Neural cell (in vitro differentiated cells): ENCODE data around the gene POLR2J2.
"Not testable (repeated sequence)": the region's sequence is repeated elsewhere in the genome, so short reads cannot be mapped to it uniquely, and the experiment has no call there.

ENCODE experiments used
- EP300 ChIP-seq: fragments of 450-650 bp; conservative IDR thresholded peaks from 2 replicates; pipeline ENCODE4 v1.6.1; 2014; ENCODE audit warnings: antibody characterized with exemption, mild to moderate bottlenecking, moderate library complexity; ENCODE audit not compliant: poor library complexity, severe bottlenecking
- MXI1 ChIP-seq: fragments of 450-650 bp; conservative IDR thresholded peaks from 2 replicates; pipeline ENCODE4 v1.6.1; 2014; ENCODE audit warnings: antibody characterized with exemption, mild to moderate bottlenecking; ENCODE audit not compliant: poor library complexity, severe bottlenecking
- POLR2AphosphoS5 ChIP-seq: IDR thresholded peaks from 2 replicates; pipeline ENCODE4 v1.6.1; 2012
- SMC3 ChIP-seq: fragments of 450-650 bp; conservative IDR thresholded peaks from 2 replicates; pipeline ENCODE4 v1.6.1; 2014; ENCODE audit warnings: antibody characterized with exemption, mild to moderate bottlenecking, moderate library complexity; ENCODE audit not compliant: poor library complexity
- TAF1 ChIP-seq: IDR thresholded peaks from 2 replicates; pipeline ENCODE4 v1.6.1; 2012; ENCODE audit warnings: low read depth
- TF ChIP-seq, protein P1 (sequence below): fragments of 450-650 bp; IDR thresholded peaks from 2 replicates; pipeline ENCODE4 v1.5.1; 2014; ENCODE audit warnings: antibody characterized with exemption, mild to moderate bottlenecking, moderate library complexity; ENCODE audit not compliant: poor library complexity, severe bottlenecking
- TF ChIP-seq, protein P2 (sequence below): IDR thresholded peaks from 2 replicates; pipeline ENCODE4 v1.6.1; 2012; ENCODE audit warnings: borderline replicate concordance

DNA sequence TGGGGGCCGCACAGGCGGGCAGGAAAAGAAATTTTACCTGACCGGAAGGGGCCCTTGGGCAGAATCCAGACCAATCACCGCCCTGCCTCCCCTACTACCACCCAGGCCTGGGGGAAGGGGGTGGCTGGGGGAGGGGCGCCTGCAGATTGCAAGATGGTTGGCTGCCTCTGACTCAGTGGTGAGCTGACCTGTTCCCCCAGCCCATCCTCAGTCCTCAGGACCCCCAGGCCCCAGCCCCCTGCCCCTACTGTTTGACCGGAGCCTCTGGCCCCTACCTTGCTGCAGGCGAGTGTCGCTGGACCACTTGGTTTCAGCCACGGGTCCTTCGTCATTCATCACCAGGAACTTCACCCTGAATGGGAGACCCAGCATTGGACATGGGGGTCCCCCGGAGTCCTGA is 32.6 kb downstream of the POLR2J2 start:
- TF ChIP-seq, protein P1, sequence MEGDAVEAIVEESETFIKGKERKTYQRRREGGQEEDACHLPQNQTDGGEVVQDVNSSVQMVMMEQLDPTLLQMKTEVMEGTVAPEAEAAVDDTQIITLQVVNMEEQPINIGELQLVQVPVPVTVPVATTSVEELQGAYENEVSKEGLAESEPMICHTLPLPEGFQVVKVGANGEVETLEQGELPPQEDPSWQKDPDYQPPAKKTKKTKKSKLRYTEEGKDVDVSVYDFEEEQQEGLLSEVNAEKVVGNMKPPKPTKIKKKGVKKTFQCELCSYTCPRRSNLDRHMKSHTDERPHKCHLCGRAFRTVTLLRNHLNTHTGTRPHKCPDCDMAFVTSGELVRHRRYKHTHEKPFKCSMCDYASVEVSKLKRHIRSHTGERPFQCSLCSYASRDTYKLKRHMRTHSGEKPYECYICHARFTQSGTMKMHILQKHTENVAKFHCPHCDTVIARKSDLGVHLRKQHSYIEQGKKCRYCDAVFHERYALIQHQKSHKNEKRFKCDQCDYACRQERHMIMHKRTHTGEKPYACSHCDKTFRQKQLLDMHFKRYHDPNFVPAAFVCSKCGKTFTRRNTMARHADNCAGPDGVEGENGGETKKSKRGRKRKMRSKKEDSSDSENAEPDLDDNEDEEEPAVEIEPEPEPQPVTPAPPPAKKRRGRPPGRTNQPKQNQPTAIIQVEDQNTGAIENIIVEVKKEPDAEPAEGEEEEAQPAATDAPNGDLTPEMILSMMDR, result not testable (repeated sequence)
- not testable (repeated sequence) for TF ChIP-seq EP300, SMC3, MXI1, TAF1, POLR2AphosphoS5
- TF ChIP-seq, protein P2, sequence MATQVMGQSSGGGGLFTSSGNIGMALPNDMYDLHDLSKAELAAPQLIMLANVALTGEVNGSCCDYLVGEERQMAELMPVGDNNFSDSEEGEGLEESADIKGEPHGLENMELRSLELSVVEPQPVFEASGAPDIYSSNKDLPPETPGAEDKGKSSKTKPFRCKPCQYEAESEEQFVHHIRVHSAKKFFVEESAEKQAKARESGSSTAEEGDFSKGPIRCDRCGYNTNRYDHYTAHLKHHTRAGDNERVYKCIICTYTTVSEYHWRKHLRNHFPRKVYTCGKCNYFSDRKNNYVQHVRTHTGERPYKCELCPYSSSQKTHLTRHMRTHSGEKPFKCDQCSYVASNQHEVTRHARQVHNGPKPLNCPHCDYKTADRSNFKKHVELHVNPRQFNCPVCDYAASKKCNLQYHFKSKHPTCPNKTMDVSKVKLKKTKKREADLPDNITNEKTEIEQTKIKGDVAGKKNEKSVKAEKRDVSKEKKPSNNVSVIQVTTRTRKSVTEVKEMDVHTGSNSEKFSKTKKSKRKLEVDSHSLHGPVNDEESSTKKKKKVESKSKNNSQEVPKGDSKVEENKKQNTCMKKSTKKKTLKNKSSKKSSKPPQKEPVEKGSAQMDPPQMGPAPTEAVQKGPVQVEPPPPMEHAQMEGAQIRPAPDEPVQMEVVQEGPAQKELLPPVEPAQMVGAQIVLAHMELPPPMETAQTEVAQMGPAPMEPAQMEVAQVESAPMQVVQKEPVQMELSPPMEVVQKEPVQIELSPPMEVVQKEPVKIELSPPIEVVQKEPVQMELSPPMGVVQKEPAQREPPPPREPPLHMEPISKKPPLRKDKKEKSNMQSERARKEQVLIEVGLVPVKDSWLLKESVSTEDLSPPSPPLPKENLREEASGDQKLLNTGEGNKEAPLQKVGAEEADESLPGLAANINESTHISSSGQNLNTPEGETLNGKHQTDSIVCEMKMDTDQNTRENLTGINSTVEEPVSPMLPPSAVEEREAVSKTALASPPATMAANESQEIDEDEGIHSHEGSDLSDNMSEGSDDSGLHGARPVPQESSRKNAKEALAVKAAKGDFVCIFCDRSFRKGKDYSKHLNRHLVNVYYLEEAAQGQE, result not testable (repeated sequence)
